ENCODE measurements around the gene F11R. TPM values are rescaled to one million over a fixed set of nuclear protein-coding genes. Genes with fewer than 3 reads are reported as not detected.

The F11R gene
- total and polyA plus RNA-seq, 10 of the 15 experiments (the other 5 are each of a cell fraction or from before 2014, with no cell fraction given), result 15.3 to 80.9 (median 24.3) TPM

DNA sequence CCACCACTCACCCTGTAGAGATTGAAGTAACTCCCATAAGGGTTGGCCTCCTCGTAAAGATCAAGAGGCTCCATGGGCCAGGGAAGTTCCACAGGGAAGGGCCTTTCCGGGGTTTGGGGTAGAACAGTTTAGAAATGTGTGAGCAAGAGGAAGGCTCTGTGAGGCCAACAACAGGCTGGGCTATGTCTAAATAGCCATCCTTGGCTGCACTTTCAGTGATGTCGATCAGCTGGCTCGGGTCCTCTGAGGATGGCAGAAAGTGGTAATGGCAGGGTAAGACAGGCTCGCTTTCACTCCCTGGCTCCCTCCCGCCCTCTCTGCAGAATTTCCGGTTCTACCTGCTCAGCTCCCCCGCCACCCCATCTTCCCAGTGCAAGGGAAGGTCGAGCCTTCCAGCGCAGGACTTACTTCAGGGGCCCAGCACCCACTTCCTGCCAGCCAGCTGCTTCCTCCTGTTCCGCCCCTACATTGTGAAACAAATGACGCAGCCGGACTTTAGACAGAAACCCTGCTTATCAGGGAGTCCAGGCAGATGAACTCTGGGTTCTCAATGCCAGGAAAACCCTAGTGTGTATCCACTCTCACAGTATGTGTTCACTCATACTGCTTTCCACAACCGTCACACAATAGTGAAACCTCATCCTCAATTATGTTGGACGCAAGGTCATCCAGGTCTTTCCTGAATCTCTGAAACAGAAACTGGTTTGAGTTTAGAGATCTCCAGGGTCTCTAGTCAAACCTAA lies 7.3 kb downstream of the F11R start (continued):
- TF ChIP-seq SMARCA5 (IDR thresholded peaks at IDR 0.05) (no peak), JUND (IDR thresholded peaks at IDR 0.05; ENCODE audit: low read depth, low read length) (no peak), BCL11A (IDR thresholded peaks at IDR 0.05; ENCODE audit: low read depth, low read length) (0 out of 2 replicates have a peak, but pooled peaks have one; percentile 24), BRCA1 (IDR thresholded peaks at IDR 0.05; ENCODE audit: low read depth, low read length) (no peak), RELA (IDR thresholded peaks at IDR 0.05; ENCODE audit: borderline replicate concordance, partially characterized antibody) (peak; percentile 71), STAT1 (conservative IDR thresholded peaks at IDR 0.05) (no peak), RCOR1 (conservative IDR thresholded peaks at IDR 0.05; ENCODE audit: low read depth, low read length) (no peak), BACH1 (IDR thresholded peaks at IDR 0.05; ENCODE audit: borderline replicate concordance) (no peak), BHLHE40 (IDR thresholded peaks at IDR 0.05; ENCODE audit: borderline replicate concordance in 1 of 2, low read depth in 2 of 2, low read length in 1 of 2) (peak in 1 of 2 experiments; percentile 36; a peak in 1 of 4 replicates), HDGF (IDR thresholded peaks at IDR 0.05) (peak; percentile 75), NFYB (IDR thresholded peaks at IDR 0.05; ENCODE audit: insufficient read depth, low read depth, low read length) (no peak), RAD51 (IDR thresholded peaks at IDR 0.05) (no peak), TAF1 (IDR thresholded peaks at IDR 0.05; ENCODE audit: borderline replicate concordance, low read depth, low read length) (no peak; the same call in 1 of the 2 replicates), ESRRA (IDR thresholded peaks at IDR 0.05; ENCODE audit: low read length) (no peak), CHD4 (IDR thresholded peaks at IDR 0.05) (no peak), LARP7 (IDR thresholded peaks at IDR 0.05) (0 out of 2 replicates have a peak, but pooled peaks have one; percentile 29), NBN (IDR thresholded peaks at IDR 0.05) (peak; percentile 90; the same call in 1 of the 2 replicates), SUPT20H (IDR thresholded peaks at IDR 0.05; ENCODE audit: borderline replicate concordance, control insufficient read depth, low read depth, low read length) (no peak), FOXM1 (IDR thresholded peaks at IDR 0.05; ENCODE audit: low read depth, low read length) (peak; percentile 63; the same call in 1 of the 2 replicates)
- TF ChIP-seq, protein P1, sequence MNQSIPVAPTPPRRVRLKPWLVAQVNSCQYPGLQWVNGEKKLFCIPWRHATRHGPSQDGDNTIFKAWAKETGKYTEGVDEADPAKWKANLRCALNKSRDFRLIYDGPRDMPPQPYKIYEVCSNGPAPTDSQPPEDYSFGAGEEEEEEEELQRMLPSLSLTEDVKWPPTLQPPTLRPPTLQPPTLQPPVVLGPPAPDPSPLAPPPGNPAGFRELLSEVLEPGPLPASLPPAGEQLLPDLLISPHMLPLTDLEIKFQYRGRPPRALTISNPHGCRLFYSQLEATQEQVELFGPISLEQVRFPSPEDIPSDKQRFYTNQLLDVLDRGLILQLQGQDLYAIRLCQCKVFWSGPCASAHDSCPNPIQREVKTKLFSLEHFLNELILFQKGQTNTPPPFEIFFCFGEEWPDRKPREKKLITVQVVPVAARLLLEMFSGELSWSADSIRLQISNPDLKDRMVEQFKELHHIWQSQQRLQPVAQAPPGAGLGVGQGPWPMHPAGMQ (IDR thresholded peaks at IDR 0.05; ENCODE audit: borderline replicate concordance), result no peak
- TF ChIP-seq, protein P2, sequence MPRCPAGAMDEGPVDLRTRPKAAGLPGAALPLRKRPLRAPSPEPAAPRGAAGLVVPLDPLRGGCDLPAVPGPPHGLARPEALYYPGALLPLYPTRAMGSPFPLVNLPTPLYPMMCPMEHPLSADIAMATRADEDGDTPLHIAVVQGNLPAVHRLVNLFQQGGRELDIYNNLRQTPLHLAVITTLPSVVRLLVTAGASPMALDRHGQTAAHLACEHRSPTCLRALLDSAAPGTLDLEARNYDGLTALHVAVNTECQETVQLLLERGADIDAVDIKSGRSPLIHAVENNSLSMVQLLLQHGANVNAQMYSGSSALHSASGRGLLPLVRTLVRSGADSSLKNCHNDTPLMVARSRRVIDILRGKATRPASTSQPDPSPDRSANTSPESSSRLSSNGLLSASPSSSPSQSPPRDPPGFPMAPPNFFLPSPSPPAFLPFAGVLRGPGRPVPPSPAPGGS (IDR thresholded peaks at IDR 0.05; ENCODE audit: borderline replicate concordance, insufficient read depth, low read depth, low read length, poor library complexity, severe bottlenecking), result peak; percentile 41
- TF ChIP-seq, protein P3, sequence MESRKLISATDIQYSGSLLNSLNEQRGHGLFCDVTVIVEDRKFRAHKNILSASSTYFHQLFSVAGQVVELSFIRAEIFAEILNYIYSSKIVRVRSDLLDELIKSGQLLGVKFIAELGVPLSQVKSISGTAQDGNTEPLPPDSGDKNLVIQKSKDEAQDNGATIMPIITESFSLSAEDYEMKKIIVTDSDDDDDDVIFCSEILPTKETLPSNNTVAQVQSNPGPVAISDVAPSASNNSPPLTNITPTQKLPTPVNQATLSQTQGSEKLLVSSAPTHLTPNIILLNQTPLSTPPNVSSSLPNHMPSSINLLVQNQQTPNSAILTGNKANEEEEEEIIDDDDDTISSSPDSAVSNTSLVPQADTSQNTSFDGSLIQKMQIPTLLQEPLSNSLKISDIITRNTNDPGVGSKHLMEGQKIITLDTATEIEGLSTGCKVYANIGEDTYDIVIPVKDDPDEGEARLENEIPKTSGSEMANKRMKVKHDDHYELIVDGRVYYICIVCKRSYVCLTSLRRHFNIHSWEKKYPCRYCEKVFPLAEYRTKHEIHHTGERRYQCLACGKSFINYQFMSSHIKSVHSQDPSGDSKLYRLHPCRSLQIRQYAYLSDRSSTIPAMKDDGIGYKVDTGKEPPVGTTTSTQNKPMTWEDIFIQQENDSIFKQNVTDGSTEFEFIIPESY (IDR thresholded peaks at IDR 0.05), result no peak
- TF ChIP-seq, protein P4, sequence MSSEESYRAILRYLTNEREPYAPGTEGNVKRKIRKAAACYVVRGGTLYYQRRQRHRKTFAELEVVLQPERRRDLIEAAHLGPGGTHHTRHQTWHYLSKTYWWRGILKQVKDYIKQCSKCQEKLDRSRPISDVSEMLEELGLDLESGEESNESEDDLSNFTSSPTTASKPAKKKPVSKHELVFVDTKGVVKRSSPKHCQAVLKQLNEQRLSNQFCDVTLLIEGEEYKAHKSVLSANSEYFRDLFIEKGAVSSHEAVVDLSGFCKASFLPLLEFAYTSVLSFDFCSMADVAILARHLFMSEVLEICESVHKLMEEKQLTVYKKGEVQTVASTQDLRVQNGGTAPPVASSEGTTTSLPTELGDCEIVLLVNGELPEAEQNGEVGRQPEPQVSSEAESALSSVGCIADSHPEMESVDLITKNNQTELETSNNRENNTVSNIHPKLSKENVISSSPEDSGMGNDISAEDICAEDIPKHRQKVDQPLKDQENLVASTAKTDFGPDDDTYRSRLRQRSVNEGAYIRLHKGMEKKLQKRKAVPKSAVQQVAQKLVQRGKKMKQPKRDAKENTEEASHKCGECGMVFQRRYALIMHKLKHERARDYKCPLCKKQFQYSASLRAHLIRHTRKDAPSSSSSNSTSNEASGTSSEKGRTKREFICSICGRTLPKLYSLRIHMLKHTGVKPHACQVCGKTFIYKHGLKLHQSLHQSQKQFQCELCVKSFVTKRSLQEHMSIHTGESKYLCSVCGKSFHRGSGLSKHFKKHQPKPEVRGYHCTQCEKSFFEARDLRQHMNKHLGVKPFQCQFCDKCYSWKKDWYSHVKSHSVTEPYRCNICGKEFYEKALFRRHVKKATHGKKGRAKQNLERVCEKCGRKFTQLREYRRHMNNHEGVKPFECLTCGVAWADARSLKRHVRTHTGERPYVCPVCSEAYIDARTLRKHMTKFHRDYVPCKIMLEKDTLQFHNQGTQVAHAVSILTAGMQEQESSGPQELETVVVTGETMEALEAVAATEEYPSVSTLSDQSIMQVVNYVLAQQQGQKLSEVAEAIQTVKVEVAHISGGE (CRISPR knock-in tag; IDR thresholded peaks at IDR 0.05), result no peak

Data from GM12878 (cell line).